ENCODE data around the gene G6PC3. TPM values are rescaled to one million over a fixed set of nuclear protein-coding genes. Genes with fewer than 3 reads are reported as not detected.

G6PC3 gene
- total and polyA plus RNA-seq, 8 donors: 9.1 to 54.2 (median 25.3) TPM

DNA sequence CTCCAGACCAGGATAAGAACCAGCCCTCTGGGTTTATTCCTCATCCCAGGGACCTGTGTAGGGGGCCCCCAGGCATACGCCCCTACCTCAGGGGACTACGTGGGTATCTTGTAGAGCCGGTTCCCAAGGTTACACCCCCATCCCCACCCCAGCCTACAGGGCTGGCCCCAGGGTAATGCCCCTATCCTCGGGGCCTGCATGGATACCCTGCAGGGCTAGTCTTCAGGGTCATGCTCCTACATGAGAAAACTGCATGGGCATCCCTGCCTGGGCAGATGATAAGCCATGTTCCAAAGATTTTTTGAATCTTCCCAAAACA is 38.7 kb downstream of the G6PC3 start:
- WGBS, 2 donors: 57 to 59% methylated on average over 4 of the region's 4 CpGs
- DNase-seq (no peak), FAIRE-seq (no peak), ATAC-seq (no peak)
- intact Hi-C loops (cut with DNase I): no loop called here
- Histone ChIP-seq H3K9me3 (no peaks in the 10 kb centered on the region), H3K27ac (peak overlapping the region in 2 of 4 donors; percentile 23 to 76), H3K4me1 (peaks cover 19 to 40% (median 27%) of the 10 kb centered on the region in 3 donors), H3K4me3 (no peak overlapping the region), H3K36me3 (no peaks in the 10 kb centered on the region), H3K27me3 (no peaks in the 10 kb centered on the region)
- TF ChIP-seq, protein P1, sequence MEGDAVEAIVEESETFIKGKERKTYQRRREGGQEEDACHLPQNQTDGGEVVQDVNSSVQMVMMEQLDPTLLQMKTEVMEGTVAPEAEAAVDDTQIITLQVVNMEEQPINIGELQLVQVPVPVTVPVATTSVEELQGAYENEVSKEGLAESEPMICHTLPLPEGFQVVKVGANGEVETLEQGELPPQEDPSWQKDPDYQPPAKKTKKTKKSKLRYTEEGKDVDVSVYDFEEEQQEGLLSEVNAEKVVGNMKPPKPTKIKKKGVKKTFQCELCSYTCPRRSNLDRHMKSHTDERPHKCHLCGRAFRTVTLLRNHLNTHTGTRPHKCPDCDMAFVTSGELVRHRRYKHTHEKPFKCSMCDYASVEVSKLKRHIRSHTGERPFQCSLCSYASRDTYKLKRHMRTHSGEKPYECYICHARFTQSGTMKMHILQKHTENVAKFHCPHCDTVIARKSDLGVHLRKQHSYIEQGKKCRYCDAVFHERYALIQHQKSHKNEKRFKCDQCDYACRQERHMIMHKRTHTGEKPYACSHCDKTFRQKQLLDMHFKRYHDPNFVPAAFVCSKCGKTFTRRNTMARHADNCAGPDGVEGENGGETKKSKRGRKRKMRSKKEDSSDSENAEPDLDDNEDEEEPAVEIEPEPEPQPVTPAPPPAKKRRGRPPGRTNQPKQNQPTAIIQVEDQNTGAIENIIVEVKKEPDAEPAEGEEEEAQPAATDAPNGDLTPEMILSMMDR (IDR thresholded peaks at IDR 0.05): no peak

DNA sequence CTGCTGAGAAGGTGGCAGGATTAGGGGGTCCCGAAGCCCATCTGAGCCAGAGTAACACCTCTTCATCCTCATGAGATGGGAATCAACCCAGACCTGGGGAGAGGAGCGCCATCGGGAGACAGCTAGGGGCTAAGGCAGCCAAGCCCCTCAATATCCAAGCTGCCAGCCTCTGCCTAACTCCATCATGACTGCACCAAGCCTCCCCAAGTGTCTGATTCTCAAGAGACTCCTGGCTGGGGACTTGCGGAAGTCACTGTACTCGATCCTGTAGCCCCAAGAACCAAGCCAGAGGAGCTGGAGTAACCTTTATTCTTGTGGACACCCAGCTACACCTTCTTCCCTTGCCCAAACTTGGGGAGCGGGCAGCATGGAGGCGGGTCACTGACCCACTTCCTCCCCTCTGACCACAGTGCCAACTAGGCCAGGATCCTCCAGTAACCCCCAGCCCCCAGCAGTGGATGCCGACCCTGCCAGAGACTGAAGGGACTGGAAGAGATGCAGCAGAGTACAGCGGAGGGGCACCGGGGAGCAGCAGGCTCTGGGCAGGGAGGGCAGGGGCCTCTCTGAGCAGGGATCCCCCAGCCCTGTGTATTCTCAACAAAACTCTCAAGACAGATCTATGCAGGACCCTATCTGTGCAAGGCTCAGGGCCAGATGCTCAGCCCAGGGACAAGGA is 39.6 kb downstream of the G6PC3 start:
- FAIRE-seq: no peak
- TF ChIP-seq, protein P1 (IDR thresholded peaks at IDR 0.05): no peak
- Histone ChIP-seq H3K4me1 (peaks cover 19 to 40% (median 27%) of the 10 kb centered on the region in 3 donors), H3K36me3 (no peaks in the 10 kb centered on the region), H3K9me3 (no peaks in the 10 kb centered on the region), H3K27ac (peak overlapping the region; percentile 32 to 76 (median 64)), H3K27me3 (no peaks in the 10 kb centered on the region), H3K4me3 (peak overlapping the region in 1 of 4 donors; percentile 36)
- WGBS, 2 donors: 83 to 85% methylated on average over 10 of the region's 10 CpGs
- intact Hi-C loops (cut with DNase I): no loop called here
- no peak for ATAC-seq
- DNase-seq: no peak

GRCh38 chr17:44110823-44111633 is 40.5 kb downstream of the G6PC3 start:
- 3 to 5% methylated on average over 28 of the region's 28 CpGs for WGBS, 2 donors
- intact Hi-C loops (cut with DNase I): no loop called here
- peak; percentile 86 to 92 (median 90) for ATAC-seq
- peak; percentile 95 to 99 (median 98) for DNase-seq
- Histone ChIP-seq H3K4me1 (peaks cover 19 to 40% (median 27%) of the 10 kb centered on the region in 3 donors), H3K27me3 (no peaks in the 10 kb centered on the region), H3K9me3 (no peaks in the 10 kb centered on the region), H3K36me3 (no peaks in the 10 kb centered on the region), H3K4me3 (peak overlapping the region in 2 of 4 donors; percentile 12 to 36), H3K27ac (peak overlapping the region; percentile 32 to 76 (median 64))
- TF ChIP-seq, protein P1 (IDR thresholded peaks at IDR 0.05): no peak
- FAIRE-seq: no peak

DNA sequence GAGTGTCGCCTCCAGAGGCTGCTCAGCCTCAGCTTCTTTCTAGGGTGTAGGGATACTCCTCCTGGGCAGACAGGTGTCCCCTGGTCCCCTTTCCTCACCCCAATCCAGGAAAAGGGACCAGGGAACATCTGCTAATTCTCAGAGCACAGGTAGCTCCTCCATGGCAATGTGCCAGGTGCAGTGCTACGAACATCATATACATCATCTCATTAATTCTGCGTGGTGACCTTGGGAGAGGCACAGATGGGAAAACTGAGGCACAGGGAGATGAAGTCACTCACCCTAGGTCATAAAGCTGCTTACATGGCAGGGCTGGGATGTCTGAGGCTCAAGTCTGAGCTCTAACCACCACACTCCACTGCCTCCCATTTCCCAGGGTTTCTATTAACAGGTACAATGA is 41.2 kb downstream of the G6PC3 start:
- 50 to 53% methylated on average over 3 of the region's 3 CpGs for WGBS, 2 donors
- Histone ChIP-seq H3K4me1 (peaks cover 19 to 40% (median 27%) of the 10 kb centered on the region in 3 donors), H3K4me3 (no peak overlapping the region), H3K9me3 (no peaks in the 10 kb centered on the region), H3K27ac (peak overlapping the region; percentile 32 to 76 (median 62)), H3K36me3 (peaks cover 0 to 2% (median 0%) of the 10 kb centered on the region in 3 donors), H3K27me3 (no peaks in the 10 kb centered on the region)
- TF ChIP-seq, protein P1 (IDR thresholded peaks at IDR 0.05): no peak
- FAIRE-seq: no peak
- no peak for DNase-seq
- no peak for ATAC-seq
- intact Hi-C loops (cut with DNase I): no loop called here
